Thyroid gland (tissue), 4 donors: ENCODE data around the gene ALLC.

ENCODE experiments used
- POLR2A ChIP-seq, 2 donors: fragments of 450-650 bp; IDR thresholded peaks; one replicate each; pipeline ENCODE4 v1.6.1; 2017; ENCODE audit warnings: antibody characterized with exemption in 2 of 2, mild to moderate bottlenecking in 2 of 2, moderate library complexity in 1 of 2
- TF ChIP-seq, protein P1 (sequence below), 6 experiments: fragments of 200-600 bp in 3 of 6; fragments of 450-650 bp in 3 of 6; sonication (generic) in 3 of 6; IDR thresholded peaks; one replicate each; pipeline ENCODE4 v1.5.1; 2016 to 2019; ENCODE audit warnings: antibody characterized with exemption in 6 of 6, mild to moderate bottlenecking in 2 of 6, inconsistent platforms in 1 of 6, moderate library complexity in 1 of 6

DNA sequence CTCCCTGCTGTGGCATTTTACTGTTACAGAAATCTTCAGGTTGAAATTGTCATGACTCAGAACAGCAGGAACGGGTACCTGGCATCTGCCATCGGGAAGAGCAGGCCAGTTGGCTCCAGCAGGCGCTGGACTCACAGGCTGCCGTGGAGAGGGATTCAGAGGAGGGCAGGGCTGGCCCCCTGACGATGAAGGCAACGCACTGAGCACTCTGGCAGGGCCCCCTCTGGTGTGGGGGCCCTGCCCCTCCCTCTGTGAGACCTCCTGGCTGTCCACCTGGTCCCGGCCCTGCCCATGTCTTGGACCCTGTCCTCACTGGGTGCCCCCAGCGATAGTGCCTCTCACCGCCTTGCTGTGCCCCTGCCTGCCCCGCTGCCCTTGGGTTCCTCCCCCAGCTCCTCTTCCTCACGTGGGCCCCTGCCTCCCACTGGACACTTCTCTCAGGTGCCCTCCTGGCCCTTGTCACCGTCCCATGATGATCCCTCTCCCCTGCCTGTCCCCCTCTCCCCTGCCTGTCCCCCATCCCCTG, 23.3 kb upstream of the ALLC start:
- no peak for TF ChIP-seq POLR2A (IDR thresholded peaks at IDR 0.05)
- TF ChIP-seq, protein P1, sequence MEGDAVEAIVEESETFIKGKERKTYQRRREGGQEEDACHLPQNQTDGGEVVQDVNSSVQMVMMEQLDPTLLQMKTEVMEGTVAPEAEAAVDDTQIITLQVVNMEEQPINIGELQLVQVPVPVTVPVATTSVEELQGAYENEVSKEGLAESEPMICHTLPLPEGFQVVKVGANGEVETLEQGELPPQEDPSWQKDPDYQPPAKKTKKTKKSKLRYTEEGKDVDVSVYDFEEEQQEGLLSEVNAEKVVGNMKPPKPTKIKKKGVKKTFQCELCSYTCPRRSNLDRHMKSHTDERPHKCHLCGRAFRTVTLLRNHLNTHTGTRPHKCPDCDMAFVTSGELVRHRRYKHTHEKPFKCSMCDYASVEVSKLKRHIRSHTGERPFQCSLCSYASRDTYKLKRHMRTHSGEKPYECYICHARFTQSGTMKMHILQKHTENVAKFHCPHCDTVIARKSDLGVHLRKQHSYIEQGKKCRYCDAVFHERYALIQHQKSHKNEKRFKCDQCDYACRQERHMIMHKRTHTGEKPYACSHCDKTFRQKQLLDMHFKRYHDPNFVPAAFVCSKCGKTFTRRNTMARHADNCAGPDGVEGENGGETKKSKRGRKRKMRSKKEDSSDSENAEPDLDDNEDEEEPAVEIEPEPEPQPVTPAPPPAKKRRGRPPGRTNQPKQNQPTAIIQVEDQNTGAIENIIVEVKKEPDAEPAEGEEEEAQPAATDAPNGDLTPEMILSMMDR (IDR thresholded peaks at IDR 0.05), result no peak
